Amygdala (tissue), 56 donors: ENCODE data around the gene DNMT3A.
"Not testable (repeated sequence)": the region's sequence is repeated elsewhere in the genome, so short reads cannot be mapped to it uniquely, and the experiment has no call there.

Experiments
- DNase-seq, 56 donors: peaks; one replicate each; lab custom pipeline; 2025; lab: John Stamatoyannopoulos, UW

The DNMT3A gene

GRCh38 chr2:25290811-25291495 lies 50.8 kb downstream of the DNMT3A start:
- peak in 3 of 56 donors; percentile 18 to 78 (median 47) for DNase-seq

- no peak for DNase-seq
Measured at GRCh38 chr2:25286723-25287483, 54.8 kb downstream of the DNMT3A start.

- peak in 5 of 56 donors; percentile 7 to 49 (median 30) for DNase-seq
Measured at GRCh38 chr2:25286025-25286400, 55.7 kb downstream of the DNMT3A start.

GRCh38 chr2:25285265-25286024 lies 56.3 kb downstream of the DNMT3A start:
- DNase-seq, result no peak

GRCh38 chr2:25284756-25285155 lies 57.0 kb downstream of the DNMT3A start:
- DNase-seq, result no peak

- no peak for DNase-seq
Measured at GRCh38 chr2:25283921-25284320, 57.8 kb downstream of the DNMT3A start.

- DNase-seq, result no peak
Measured at GRCh38 chr2:25281941-25282340, 59.8 kb downstream of the DNMT3A start.

GRCh38 chr2:25281522-25281921 lies 60.2 kb downstream of the DNMT3A start:
- peak in 2 of 56 donors; percentile 16 to 22 for DNase-seq

GRCh38 chr2:25280051-25280687 lies 61.6 kb downstream of the DNMT3A start:
- DNase-seq, result no peak

GRCh38 chr2:25279091-25279651 lies 62.6 kb downstream of the DNMT3A start:
- peak in 41 of 56 donors; percentile 21 to 80 (median 47) for DNase-seq

- peak in 36 of 56 donors; percentile 23 to 70 (median 47) for DNase-seq
Measured at GRCh38 chr2:25276569-25277465, 64.9 kb downstream of the DNMT3A start.

GRCh38 chr2:25275575-25275965 lies 66.2 kb downstream of the DNMT3A start:
- DNase-seq, result no peak

GRCh38 chr2:25274868-25275574 lies 66.7 kb downstream of the DNMT3A start:
- DNase-seq, result peak in 3 of 56 donors; percentile 22 to 42 (median 22)

GRCh38 chr2:25273985-25274535 lies 67.7 kb downstream of the DNMT3A start:
- no peak for DNase-seq

GRCh38 chr2:25272705-25273104 lies 69.0 kb downstream of the DNMT3A start:
- DNase-seq, result not testable (repeated sequence)

GRCh38 chr2:25270061-25270460 lies 71.7 kb downstream of the DNMT3A start:
- no peak for DNase-seq

- DNase-seq, result no peak
Measured at GRCh38 chr2:25269233-25269632, 72.5 kb downstream of the DNMT3A start.

- no peak for DNase-seq
Measured at GRCh38 chr2:25268139-25268538, 73.6 kb downstream of the DNMT3A start.
